Lung microvascular endothelial cell (primary cell): Measurements from ENCODE around the gene NPC1L1. TPM values are rescaled to one million over a fixed set of nuclear protein-coding genes. Genes with fewer than 3 reads are reported as not detected.

Source experiments
- DNase-seq, 2 donors: peaks; one replicate each; pipeline versions ENCODE4 v3.0.0 to v3.0.0-alpha.2; 2010; ENCODE audit warnings: low read depth in 2 of 2
- total RNA-seq: library from RNA; depleted of rRNA; stranded (reverse); fragments of >200 nt; gene quantifications from 2 replicates; pipeline ENCODE4 v1.2.1, GENCODE V29; 2014

Gene NPC1L1
- total RNA-seq, 1 donor from 2014 or later: not detected

DNA sequence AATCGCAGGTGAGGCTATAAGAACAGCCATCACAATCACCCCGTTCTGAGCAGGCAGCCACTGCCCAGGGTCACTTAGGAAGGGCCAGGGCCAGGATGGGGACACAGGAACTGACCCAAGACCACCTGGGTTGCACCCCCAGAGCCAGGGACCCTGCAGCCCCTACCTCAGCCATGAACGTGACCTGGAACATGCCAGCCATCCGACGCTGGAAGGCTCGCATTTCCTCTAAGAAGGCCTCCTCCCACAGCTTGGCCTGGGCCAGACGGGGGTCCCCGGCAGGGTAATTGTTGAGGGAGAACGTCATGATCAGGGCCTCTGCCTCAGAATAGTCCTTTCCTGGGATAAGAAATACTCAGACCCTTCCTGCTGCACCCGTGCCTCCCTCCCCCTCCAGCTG is 5.0 kb downstream of the NPC1L1 start:
- no peak for DNase-seq

DNA sequence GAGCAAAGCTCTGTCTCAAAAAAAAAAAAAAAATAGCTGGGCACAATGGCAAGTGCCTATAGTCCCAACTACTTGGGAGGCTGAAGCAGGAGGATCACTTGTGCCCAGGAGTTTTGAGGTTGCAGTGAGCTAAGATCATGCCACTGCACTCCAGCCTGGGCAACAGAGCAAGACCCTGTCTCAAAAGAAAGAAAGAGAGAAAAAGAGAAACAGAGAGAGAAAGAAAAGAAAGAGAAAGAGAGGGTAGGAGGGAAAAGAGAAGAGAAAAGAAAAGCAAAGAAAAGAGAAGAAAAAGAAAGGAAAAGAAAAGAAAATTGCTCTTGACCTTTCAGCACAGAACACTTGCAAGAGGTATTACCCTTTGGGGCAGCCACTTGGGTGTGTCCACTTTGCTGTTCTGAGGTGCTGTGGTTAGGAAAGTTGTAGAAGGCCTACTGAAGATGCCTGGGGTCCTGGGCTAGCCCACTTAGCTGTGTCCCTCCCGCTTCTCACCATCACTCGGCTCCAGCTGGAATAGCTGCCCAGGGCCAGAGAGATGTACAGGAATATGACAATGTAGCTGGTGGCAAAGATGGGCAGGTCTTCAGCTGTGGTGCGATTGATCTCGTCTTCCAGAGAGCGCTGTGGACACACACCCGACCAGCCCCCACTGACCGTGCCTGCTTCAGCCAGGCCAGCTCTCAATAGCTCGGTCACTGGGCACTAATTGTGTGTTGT is 5.6 kb downstream of the NPC1L1 start:
- no peak for DNase-seq

DNA sequence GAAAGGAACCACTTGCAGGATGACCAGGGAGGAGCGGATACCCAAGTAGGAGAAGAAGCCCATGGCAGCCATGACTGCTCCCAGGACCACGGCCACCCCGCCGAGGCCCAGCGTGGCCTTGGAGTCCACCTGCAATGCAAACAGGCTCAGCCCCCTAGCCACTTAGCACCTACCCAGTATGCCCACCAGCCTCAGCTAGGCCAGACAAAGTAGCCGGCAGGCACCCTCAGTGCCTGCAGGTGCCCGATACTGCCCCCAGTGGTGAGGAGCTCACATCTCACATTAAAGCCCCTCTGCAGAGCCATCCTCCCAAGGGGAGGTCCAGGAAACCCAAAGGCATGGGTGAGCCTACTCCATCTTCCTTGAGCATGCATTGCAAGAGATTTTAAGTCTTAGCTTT is 6.6 kb downstream of the NPC1L1 start:
- DNase-seq: peak; percentile 41 to 48

DNA sequence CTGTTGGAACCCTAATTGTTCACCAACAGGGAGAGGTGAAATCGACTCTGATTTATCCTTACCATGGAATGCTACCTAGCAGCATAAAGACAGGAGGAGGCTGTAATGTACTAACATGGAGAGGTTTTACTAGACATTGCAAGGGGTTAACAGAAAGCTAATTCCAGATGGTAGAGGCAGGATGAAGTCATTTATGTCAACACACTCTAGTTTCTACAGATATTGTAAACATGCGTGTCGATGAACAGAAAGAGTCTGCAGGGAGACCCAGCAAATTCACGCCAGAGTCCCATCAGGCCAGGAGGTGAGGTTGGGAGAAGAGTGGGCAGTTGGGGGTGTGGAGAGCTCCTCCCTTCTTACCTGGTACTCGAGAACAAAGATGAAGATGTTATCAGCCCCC is 7.0 kb downstream of the NPC1L1 start:
- DNase-seq: no peak

DNA sequence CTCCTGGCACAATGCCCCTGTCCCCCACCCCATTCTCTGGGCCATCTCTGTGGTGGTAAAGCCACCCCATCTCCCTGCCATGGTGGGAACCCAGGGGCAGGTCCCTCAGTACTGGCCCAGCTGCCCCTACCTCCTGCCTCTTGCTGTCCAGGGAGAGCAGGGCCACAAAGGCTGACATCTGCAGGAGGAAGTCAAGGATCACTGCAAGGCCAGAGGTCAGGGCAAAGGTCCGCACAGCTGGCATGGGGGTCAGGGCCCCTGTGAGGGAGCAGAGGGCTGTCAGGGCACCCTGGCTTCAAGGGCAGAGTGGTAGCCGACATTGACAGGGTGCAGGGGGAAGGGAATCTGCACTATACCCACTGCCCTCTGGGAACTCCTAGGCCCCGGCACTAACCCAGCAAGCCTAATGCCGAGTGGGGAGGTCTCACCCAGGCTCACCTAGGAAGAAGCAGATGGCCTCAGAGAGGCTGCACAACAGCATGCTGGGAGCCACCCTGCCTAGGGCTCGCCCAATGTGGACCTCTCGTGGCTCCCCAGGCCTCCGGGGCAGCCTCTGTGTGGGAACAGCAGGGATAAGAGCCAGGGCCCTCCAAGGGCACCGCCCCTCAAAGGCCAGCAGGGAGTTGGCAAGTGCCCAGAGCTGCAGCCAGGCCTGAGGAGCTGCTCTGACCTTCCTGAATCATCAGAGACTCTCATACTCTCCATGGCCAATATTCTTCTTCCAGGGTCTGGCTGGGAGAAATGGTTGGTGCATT is 7.7 kb downstream of the NPC1L1 start:
- no peak for DNase-seq

DNA sequence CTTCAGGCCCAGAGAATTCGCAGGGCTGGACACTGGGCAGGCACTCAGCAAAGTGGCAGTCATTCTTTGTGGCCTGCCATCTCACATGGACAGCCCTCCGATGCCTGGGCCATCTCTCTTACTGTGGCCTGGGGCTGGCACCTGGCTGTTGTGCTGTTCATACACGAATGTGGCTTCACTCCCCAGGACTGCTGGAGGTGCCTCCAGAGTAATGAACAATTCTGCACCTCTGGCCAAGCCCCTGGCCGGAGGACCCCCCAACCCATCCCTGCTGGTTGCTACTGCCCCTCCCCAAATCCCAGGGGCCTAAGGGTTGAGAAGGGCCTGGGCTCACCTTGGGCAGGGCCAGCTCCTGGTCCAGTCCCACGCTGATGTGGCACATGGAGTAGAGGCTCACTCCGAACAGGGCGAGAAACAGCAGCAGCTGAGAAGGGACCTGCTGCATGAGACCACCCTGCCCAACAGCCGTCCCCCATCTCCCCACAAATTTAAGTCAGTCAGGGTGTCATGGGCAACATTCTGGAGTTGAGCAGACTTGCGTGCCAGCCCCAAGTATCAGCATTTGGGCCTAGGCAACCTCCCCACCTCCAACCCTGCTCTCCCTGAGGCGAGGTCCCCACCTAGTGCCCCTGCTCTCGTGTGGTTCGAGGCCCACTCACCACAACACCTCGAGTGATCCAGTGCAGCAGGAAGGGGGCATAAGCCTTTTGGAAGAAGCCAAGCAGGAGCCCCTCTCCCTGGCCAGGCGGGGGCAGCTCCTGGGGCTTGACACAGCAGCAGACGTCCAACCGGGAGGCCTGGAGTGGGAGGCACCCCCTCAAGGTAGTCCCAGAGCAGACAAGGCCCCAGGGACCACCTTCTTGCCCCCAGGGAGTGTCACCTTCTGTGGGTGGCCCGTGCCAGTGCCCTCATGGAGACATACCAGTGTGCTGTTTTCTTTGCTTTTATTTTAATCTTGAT is 9.4 kb downstream of the NPC1L1 start:
- no peak for DNase-seq

DNA sequence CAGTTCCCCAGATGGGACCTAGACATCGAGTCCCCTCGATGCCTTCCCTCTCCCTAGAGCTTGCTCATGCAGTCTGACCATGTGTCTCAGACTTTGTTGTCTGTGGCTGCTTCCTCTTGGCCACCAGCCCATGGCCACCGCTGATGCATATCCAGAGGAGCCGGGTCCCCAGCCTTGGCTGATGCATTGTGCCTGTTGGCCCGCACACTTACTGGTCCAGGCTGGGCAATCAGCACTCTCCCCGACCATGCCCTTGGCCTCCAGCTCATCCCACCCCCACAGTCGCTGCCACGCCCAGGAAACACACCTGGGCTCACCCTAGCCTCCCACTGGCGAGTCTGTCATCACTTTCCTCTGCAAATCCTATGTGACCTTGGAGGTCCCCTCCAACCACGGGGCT is 10.1 kb downstream of the NPC1L1 start:
- peak; percentile 17 to 20 for DNase-seq

DNA sequence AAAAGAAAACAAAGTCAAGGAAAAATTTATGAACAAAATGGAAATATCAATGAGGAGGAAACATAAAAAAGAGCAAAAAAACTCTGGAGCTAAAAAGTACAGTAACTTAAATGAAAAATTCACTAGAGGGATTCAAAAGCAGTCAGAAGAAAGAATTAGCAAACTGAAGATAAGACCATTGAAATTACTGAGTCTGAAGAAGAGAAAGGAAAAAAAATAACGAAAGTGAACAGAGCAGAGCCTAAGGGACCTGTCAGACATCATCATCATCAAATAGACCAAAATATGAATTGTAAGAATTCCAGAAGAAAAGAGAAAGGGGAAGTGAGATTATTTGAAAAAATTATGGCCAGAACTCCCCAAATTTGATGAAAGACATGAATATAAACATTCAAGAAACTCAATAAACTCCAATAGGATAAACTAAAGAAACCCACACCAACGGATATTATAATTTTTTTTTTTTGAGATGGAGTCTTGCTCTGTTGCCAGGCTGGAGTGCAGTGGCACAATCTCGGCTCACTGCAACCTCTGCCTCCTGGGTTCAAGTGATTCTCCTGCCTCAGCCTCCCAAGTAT is 16.2 kb downstream of the NPC1L1 start:
- no peak for DNase-seq

DNA sequence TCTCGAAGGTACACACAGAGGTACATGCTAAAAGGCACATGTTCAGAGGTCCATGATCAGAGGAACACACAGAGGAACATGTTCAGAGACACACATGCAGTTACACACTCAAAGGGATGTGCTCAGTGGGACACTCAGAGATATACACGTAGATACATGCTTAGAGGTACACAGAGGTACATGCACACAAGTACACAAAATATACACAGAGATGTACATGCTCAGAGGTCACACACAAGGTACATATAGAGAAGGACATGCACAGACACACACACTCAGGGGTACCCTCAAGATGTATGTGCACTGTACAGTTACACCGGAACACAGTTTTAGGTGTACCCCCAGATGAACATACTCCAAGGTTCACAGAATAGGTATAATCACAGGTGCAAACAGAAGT is 18.8 kb downstream of the NPC1L1 start:
- no peak for DNase-seq

DNA sequence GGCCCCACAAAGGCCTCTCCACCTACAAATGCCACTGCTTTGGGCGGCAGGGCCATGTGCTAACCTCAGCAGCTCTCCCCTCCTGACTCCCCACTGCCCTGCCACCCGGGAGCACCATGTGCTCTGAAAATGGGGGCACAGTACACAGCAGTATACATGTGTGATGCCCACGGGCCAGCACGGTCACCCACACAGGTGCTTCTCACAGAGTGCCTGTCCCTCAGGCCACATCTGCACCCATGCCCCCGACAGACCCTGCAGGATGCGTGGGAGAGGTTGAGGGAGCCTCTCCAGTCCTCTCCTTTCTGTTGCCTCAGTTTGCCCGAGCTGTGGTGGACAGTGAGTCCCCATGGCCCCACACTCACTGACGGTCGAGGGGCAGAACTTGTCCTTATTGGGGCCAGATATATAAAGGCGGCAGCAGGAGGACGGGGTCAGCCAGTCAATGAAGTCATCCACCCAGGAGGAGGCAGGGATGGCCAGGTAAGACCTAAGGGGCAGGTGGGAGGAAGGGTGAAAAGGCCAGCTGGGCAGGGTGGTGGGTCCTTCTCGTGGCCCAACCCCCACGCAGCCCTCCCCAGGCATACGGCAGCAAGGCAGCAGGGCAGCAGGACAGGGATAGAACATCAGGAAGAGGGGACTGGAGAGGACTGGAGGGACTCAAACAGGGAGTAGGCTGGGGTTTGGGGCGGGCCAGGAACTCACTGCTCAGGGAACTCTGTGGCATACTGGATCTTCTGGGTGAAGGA is 19.6 kb downstream of the NPC1L1 start:
- no peak for DNase-seq

DNA sequence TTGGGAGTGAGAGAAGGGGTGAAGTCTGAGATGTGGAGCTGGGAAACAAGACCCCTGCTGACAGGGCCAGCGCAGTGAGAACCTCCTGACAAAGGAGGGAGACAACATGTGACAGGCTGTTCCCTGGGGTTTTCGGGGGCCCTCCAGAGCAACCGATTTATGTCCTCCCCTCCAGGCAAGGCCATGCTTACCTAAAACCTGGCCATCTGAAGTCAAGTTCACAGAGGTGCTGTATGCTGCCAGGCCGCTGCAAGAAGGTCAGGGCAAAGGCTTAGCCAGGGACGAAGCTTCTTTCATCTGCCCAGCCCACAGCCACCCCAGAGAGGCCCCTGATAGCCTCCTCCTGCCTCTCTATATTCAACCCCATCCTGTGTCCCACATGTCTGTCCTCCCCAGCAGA is 20.6 kb downstream of the NPC1L1 start:
- DNase-seq: no peak

DNA sequence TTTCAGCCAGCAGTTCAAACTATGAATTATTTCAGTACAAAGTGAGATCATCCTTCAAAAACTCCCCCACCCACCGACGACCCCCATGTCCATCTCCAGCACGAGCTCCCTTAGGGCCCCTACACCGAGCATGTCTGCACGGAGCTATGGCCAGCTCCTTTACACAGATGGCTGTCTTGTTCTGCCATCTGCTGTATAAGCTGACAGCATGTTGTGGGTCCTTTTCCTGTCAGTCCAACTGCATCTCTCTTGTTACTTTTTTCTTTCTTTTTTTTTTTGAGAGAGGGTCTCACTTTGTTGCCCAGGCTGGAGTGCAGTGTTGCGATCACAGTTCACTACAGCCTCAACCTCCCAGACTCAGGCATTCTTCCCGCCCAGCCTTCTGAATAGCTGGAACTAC is 21.6 kb downstream of the NPC1L1 start:
- no peak for DNase-seq

DNA sequence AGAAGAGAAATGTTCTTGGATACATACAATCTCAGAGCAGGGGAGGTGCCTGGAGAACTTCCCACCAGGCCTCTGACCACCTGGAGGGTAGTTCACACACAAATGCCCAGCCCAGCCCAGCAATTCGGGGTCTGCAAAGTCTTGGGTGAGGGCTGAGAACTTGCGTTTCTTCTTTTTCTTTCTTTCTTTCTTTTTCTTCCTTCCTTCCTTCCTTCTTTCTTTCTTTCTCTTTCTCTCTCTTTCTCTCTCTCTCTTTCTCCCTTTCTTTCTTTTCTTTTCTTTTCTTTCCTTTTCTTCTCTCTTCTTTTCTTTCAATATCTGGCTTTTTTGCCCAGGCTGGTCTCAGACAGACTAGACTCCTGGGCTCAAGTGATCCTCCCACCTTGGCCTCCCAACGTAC is 22.4 kb downstream of the NPC1L1 start:
- DNase-seq: no peak

DNA sequence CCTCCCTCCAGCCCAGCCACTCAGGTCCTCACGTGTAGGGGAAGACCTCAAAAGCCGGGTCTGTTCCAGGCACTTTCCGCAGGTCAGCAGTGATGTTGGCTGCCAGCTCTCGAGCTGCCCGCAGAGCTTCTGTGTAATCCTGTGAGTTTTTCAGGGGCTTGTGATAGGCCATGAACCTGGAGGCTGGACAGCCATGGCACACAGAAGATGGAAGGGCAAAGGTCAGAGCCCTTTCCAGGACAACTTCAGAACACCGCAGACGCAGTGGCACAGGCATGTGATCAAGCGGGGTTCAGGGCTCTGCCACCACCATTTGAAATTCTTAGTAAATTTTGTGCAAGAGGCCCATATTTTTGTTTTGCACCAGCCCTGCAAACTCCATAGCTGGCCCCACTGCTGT is 24.0 kb downstream of the NPC1L1 start:
- no peak for DNase-seq

DNA sequence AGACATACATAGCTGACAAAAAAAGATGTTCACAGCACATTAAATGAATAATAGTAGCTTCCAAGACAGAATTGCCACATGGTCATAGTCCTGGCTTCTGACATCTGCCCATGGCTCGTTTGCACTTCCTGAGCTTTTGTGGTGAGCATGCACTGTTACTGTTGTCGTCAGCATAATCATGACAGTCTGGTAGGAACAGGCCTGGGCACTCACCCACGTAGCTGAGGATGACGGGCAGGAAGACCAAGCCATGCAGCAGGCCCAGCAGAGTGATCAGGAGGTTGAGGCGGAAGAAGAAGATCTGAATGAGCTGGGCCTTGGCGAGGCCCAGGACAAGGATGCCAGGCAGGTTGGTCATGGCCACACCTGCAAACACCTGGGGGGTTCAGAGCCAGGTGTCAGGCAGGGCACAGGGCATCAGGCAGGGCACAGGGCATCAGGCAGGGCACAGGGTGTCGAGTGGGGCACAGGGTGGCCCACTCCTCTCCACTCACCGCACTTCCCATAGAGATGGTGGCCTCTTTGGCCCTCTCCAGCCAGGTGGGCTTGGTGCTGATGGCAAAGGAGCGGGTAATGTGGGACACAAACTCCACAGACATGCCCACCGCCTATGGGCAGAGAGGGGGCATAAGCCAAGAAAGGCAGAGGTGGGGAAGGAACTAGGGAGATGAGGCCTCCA is 25.4 kb downstream of the NPC1L1 start:
- no peak for DNase-seq

DNA sequence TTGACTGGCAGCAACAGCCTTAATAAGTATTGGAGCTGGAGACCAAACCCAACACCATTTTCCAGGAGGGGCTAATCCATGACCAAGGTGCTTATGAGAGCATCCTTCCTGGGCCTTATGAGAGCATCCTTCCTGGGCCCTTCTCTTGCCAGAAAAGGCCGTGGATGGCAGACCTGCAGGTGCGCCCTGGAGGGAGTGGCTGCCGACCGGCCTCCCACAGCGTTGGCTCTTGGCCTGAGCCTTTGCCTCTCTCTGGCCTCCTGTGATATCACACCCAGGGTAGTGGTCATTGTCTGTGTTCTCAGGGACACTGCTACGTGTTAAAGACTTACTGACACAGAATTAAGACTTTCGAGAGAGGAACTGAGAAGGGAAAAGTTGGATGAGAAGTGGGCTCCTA is 28.4 kb downstream of the NPC1L1 start:
- no peak for DNase-seq

DNA sequence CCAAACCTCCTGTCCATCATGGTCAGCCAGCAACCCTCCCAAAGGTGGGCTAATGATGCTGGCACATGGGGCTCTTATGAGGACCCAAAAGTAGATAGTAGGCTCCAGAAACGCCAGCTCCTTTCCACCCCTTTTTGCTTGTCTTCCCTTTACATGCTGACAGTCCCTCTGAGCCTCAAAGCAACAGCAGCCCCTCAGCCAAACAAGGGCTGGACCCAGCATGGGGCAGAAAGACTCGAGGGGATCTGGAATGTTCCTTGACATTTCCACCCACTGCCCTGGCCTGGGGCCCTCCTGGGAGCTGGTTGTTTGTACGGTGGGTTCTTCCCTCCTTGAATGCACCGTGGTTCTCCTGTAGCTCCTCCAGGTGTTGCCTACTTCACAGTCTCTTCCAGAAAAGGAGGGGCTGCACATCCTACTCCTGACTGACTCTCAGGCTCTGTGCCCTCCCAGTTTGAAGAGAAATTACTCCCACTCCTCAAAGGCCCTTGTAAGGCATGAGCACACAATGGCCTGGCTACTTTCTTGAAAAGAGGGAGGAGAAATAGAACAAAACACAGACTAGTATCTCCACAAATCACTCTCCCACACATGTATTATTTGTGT is 29.2 kb downstream of the NPC1L1 start:
- DNase-seq: no peak

DNA sequence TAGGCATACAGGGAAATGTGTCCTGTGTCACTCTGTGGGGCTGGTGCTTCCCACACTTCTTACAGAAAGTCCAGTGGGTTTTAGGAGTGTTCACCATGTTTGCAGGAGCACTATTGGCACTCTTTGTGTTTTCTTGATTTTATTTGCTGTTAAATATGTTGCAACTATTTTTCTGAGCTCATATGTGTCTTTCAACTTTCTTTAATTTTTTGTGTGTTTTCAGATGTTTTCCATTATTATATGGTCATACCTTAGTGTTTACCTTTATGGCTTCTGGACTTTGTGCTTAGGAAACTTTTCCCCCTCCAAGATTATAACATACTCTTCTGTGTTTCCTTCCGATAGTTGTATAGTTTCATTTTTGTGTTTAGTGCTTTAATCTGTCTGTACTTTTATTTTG is 29.9 kb downstream of the NPC1L1 start:
- no peak for DNase-seq

DNA sequence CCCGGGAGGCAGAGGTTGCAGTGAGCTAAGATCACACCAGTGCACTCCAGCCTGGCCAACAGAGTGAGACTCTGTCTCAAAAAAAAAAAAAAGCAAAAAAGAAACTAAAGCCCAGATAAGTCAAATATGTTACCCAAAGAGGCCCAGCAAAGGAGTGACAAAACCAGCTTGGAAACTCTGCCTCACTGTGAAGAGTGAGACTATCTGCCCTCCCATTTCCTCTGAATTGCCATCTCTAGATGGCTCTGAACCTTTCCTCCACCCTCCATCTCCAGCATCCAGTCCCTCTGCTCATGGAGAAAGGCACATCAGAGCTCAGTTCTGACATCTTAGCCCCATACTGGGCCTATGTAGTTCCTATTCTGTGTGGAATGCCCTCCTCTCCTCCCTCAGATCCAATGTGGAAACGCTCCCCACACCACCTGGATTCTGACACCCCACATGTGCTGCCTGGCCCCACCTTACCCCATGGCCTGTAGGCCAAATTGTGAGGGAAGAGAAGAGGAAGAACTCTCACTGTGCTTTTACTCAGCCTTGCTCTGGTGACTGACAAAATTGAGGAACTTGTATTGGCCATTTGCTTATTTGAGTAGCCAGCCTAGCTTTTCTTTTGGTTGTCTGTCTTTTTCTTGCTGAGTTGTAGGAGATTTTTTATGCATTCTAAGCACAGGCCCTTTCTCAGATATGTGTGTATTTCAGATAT is 32.7 kb downstream of the NPC1L1 start:
- DNase-seq: no peak
